ENCODE measurements around the gene KCNC1. TPM values are rescaled to one million over a fixed set of nuclear protein-coding genes. Genes with fewer than 3 reads are reported as not detected.

Gene KCNC1
- total RNA-seq, 1 donor from 2014 or later, result not detected

- intact Hi-C loops (cut with DNase I), result no loop called here
- DNase-seq (ENCODE audit: missing footprints) (peak; percentile 13), ATAC-seq (no peak)
These were observed 32.8 kb downstream of the KCNC1 start for GRCh38 chr11:17767301-17767885.

- ATAC-seq (no peak), DNase-seq (ENCODE audit: missing footprints) (no peak)
- intact Hi-C loops (cut with DNase I), result no loop called here
These were observed 33.3 kb downstream of the KCNC1 start for GRCh38 chr11:17767914-17768313.

- DNase-seq (ENCODE audit: missing footprints), result no peak
These were observed 34.0 kb downstream of the KCNC1 start for GRCh38 chr11:17768547-17768946.

GRCh38 chr11:17769218-17769617 is 34.6 kb downstream of the KCNC1 start:
- ATAC-seq (no peak), DNase-seq (ENCODE audit: missing footprints) (no peak)
- intact Hi-C loops (cut with DNase I), result no loop called here

More at GRCh38 chr11:17768547-17768946, 34.0 kb downstream of the KCNC1 start:
- intact Hi-C loops (cut with DNase I), result no loop called here
- ATAC-seq, result no peak

GRCh38 chr11:17770048-17770652 is 35.6 kb downstream of the KCNC1 start:
- DNase-seq (ENCODE audit: missing footprints) (no peak), ATAC-seq (no peak)

GRCh38 chr11:17770917-17771316 is 36.3 kb downstream of the KCNC1 start:
- DNase-seq (ENCODE audit: missing footprints), result no peak
- intact Hi-C loops (cut with DNase I), result no loop called here

More at GRCh38 chr11:17770048-17770652, 35.6 kb downstream of the KCNC1 start:
- intact Hi-C loops (cut with DNase I), result no loop called here

GRCh38 chr11:17771415-17771814 is 36.8 kb downstream of the KCNC1 start:
- no peak for DNase-seq (ENCODE audit: missing footprints)
- intact Hi-C loops (cut with DNase I), result no loop called here
- ATAC-seq, result no peak

More at GRCh38 chr11:17770917-17771316, 36.3 kb downstream of the KCNC1 start:
- no peak for ATAC-seq

- ATAC-seq, result no peak
- no peak for DNase-seq (ENCODE audit: missing footprints)
- intact Hi-C loops (cut with DNase I), result no loop called here
These were observed 37.3 kb downstream of the KCNC1 start for GRCh38 chr11:17771841-17772401.

- DNase-seq (ENCODE audit: missing footprints) (no peak), ATAC-seq (no peak)
- intact Hi-C loops (cut with DNase I), result no loop called here
These were observed 38.4 kb downstream of the KCNC1 start for GRCh38 chr11:17772704-17773600.

GRCh38 chr11:17773674-17774073 is 39.1 kb downstream of the KCNC1 start:
- DNase-seq (ENCODE audit: missing footprints), result no peak
- intact Hi-C loops (cut with DNase I), result no loop called here
- ATAC-seq, result no peak

GRCh38 chr11:17774232-17775034 is 39.9 kb downstream of the KCNC1 start:
- DNase-seq (ENCODE audit: missing footprints) (no peak), ATAC-seq (no peak)
- intact Hi-C loops (cut with DNase I), result no loop called here

GRCh38 chr11:17775035-17775348 is 40.4 kb downstream of the KCNC1 start:
- intact Hi-C loops (cut with DNase I), result no loop called here
- no peak for DNase-seq (ENCODE audit: missing footprints)
- ATAC-seq, result no peak

- DNase-seq (ENCODE audit: missing footprints) (no peak), ATAC-seq (no peak)
- intact Hi-C loops (cut with DNase I), result no loop called here
These were observed 41.1 kb downstream of the KCNC1 start for GRCh38 chr11:17775507-17776211.

GRCh38 chr11:17776212-17776875 is 41.8 kb downstream of the KCNC1 start:
- no peak for DNase-seq (ENCODE audit: missing footprints)
- intact Hi-C loops (cut with DNase I), result no loop called here
- ATAC-seq, result no peak

GRCh38 chr11:17777086-17777737 is 42.6 kb downstream of the KCNC1 start:
- intact Hi-C loops (cut with DNase I), result no loop called here
- no peak for ATAC-seq
- no peak for DNase-seq (ENCODE audit: missing footprints)

GRCh38 chr11:17777738-17778091 is 43.1 kb downstream of the KCNC1 start:
- ATAC-seq (no peak), DNase-seq (ENCODE audit: missing footprints) (no peak)
- intact Hi-C loops (cut with DNase I), result no loop called here

- DNase-seq (ENCODE audit: missing footprints) (no peak), ATAC-seq (no peak)
- intact Hi-C loops (cut with DNase I), result no loop called here
These were observed 43.8 kb downstream of the KCNC1 start for GRCh38 chr11:17778352-17778751.
